Activated B cell treated with CpG ODN at 0.5 μM for 24 hours (primary cell): ENCODE results near the gene ZNF106. TPM values are rescaled to one million over a fixed set of nuclear protein-coding genes. Genes with fewer than 3 reads are reported as not detected.

Experiments
- ATAC-seq: fragments of 200-7000 bp; cut with Tn5 transposase; one replicate; pipeline ENCODE4 v1.10.0; 2021; ENCODE audit warnings: low read depth, mild to moderate bottlenecking, moderate library complexity
- CTCF ChIA-PET: fragments of 350-600 bp; sonication (Branson Sonifier 250); formaldehyde crosslinking; loops from one replicate; lab custom pipeline; 2021; ENCODE audit warnings: antibody characterized with exemption; lab: Charles Lee
- POLR2A ChIA-PET: fragments of 350-600 bp; sonication (Branson Sonifier 250); formaldehyde crosslinking; loops from one replicate; lab custom pipeline; 2021; ENCODE audit warnings: antibody characterized with exemption; lab: Charles Lee
- DNase-seq: peaks from one replicate; pipeline ENCODE4 v3.0.0; 2022
- H3K27ac Mint-ChIP-seq: one replicate; pipeline ENCODE4 v1.8.0; 2020; ENCODE audit warnings: mixed read lengths
- H3K27me3 Mint-ChIP-seq: one replicate; pipeline ENCODE4 v1.8.0; 2021; ENCODE audit warnings: mixed read lengths
- H3K36me3 Mint-ChIP-seq: one replicate; pipeline ENCODE4 v1.8.0; 2021; ENCODE audit warnings: low read depth, mixed read lengths
- H3K4me1 Mint-ChIP-seq: one replicate; pipeline ENCODE4 v1.8.0; 2021; ENCODE audit warnings: mixed read lengths
- H3K4me3 Mint-ChIP-seq: one replicate; pipeline ENCODE4 v1.8.0; 2020; ENCODE audit warnings: mild to moderate bottlenecking, mixed read lengths
- H3K9me3 Mint-ChIP-seq: one replicate; pipeline ENCODE4 v1.8.0; 2020; ENCODE audit warnings: mixed read lengths
- CTCF ChIP-seq: fragments of 200-600 bp; IDR thresholded peaks from one replicate; pipeline ENCODE4 v1.8.0; 2022; ENCODE audit warnings: antibody characterized with exemption, mild to moderate bottlenecking
- intact Hi-C: fragments of 100-400 bp; cut with micrococcal nuclease; formaldehyde crosslinking; loops from one replicate; pipeline ENCODE4 v1.15.1; 2024
- total RNA-seq: library from RNA; stranded (reverse); gene quantifications from 2 replicates; pipeline ENCODE4 v1.2.3, GENCODE V29; 2022

Gene ZNF106
- total RNA-seq, 1 donor from 2014 or later, result 46.6 TPM

- no peak for ATAC-seq
- intact Hi-C loops, result no loop called here
Measured at GRCh38 chr15:42409011-42409410, 81.9 kb downstream of the ZNF106 start.

GRCh38 chr15:42408178-42408577 lies 82.8 kb downstream of the ZNF106 start:
- intact Hi-C loops, result no loop called here
- Mint-ChIP-seq H3K4me3 (no peak overlapping the region), H3K4me1 (no peaks in the 10 kb centered on the region), H3K27me3 (no peaks in the 10 kb centered on the region), H3K9me3 (no peaks in the 10 kb centered on the region), H3K27ac (no peak overlapping the region), H3K36me3 (peaks cover 42% of the 10 kb centered on the region)
- ATAC-seq, result no peak
- no peak for TF ChIP-seq CTCF
- DNase-seq, result no peak
- POLR2A ChIA-PET, result no interaction called here
- CTCF ChIA-PET, result no interaction called here

More at GRCh38 chr15:42409011-42409410, 81.9 kb downstream of the ZNF106 start:
- H3K4me1 Mint-ChIP-seq, result no peaks in the 10 kb centered on the region
- no peak for TF ChIP-seq CTCF
- ChIA-PET CTCF (no interaction called here), POLR2A (no interaction called here)
- peaks cover 43% of the 10 kb centered on the region for H3K36me3 Mint-ChIP-seq
- no peak overlapping the region for H3K4me3 Mint-ChIP-seq
- no peaks in the 10 kb centered on the region for H3K9me3 Mint-ChIP-seq
- no peak overlapping the region for H3K27ac Mint-ChIP-seq
- DNase-seq, result no peak
- H3K27me3 Mint-ChIP-seq, result no peaks in the 10 kb centered on the region

- CTCF ChIA-PET, result no interaction called here
- DNase-seq (no peak), ATAC-seq (no peak)
- H3K27me3 Mint-ChIP-seq, result no peaks in the 10 kb centered on the region
- H3K27ac Mint-ChIP-seq, result no peak overlapping the region
- TF ChIP-seq CTCF, result no peak
- no peaks in the 10 kb centered on the region for H3K9me3 Mint-ChIP-seq
- peaks cover 5% of the 10 kb centered on the region for H3K4me1 Mint-ChIP-seq
- POLR2A ChIA-PET, result no interaction called here
- no peak overlapping the region for H3K4me3 Mint-ChIP-seq
- intact Hi-C loops, result no loop called here
- peaks cover 43% of the 10 kb centered on the region for H3K36me3 Mint-ChIP-seq
Measured at GRCh38 chr15:42405863-42406482, 85.0 kb downstream of the ZNF106 start.

GRCh38 chr15:42404461-42405235 lies 86.3 kb downstream of the ZNF106 start:
- TF ChIP-seq CTCF, result no peak
- Mint-ChIP-seq H3K9me3 (no peaks in the 10 kb centered on the region), H3K27ac (no peak overlapping the region), H3K4me3 (no peak overlapping the region), H3K27me3 (no peaks in the 10 kb centered on the region), H3K36me3 (peaks cover 45% of the 10 kb centered on the region), H3K4me1 (peaks cover 6% of the 10 kb centered on the region)
- ChIA-PET CTCF (no interaction called here), POLR2A (no interaction called here)
- no peak for ATAC-seq
- DNase-seq, result no peak
- intact Hi-C loops, result no loop called here

- no peak for TF ChIP-seq CTCF
- H3K36me3 Mint-ChIP-seq, result peaks cover 52% of the 10 kb centered on the region
- intact Hi-C loops, result no loop called here
- no peak overlapping the region for H3K4me3 Mint-ChIP-seq
- ATAC-seq (no peak), DNase-seq (no peak)
- ChIA-PET POLR2A (no interaction called here), CTCF (no interaction called here)
- no peaks in the 10 kb centered on the region for H3K9me3 Mint-ChIP-seq
- H3K4me1 Mint-ChIP-seq, result peaks cover 6% of the 10 kb centered on the region
- no peak overlapping the region for H3K27ac Mint-ChIP-seq
- H3K27me3 Mint-ChIP-seq, result no peaks in the 10 kb centered on the region
Measured at GRCh38 chr15:42403389-42403788, 87.6 kb downstream of the ZNF106 start.
